NCI-H774 (cell line): ENCODE data around the gene MMS22L.

Experiments
- DNase-seq: peaks from one replicate; lab custom pipeline; 2025; lab: John Stamatoyannopoulos, UW

Gene MMS22L, protein sequence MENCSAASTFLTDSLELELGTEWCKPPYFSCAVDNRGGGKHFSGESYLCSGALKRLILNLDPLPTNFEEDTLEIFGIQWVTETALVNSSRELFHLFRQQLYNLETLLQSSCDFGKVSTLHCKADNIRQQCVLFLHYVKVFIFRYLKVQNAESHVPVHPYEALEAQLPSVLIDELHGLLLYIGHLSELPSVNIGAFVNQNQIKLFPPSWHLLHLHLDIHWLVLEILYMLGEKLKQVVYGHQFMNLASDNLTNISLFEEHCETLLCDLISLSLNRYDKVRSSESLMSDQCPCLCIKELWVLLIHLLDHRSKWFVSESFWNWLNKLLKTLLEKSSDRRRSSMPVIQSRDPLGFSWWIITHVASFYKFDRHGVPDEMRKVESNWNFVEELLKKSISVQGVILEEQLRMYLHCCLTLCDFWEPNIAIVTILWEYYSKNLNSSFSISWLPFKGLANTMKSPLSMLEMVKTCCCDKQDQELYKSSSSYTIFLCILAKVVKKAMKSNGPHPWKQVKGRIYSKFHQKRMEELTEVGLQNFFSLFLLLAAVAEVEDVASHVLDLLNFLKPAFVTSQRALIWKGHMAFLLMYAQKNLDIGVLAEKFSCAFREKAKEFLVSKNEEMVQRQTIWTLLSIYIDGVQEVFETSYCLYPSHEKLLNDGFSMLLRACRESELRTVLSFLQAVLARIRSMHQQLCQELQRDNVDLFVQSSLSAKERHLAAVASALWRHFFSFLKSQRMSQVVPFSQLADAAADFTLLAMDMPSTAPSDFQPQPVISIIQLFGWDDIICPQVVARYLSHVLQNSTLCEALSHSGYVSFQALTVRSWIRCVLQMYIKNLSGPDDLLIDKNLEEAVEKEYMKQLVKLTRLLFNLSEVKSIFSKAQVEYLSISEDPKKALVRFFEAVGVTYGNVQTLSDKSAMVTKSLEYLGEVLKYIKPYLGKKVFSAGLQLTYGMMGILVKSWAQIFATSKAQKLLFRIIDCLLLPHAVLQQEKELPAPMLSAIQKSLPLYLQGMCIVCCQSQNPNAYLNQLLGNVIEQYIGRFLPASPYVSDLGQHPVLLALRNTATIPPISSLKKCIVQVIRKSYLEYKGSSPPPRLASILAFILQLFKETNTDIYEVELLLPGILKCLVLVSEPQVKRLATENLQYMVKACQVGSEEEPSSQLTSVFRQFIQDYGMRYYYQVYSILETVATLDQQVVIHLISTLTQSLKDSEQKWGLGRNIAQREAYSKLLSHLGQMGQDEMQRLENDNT

DNA sequence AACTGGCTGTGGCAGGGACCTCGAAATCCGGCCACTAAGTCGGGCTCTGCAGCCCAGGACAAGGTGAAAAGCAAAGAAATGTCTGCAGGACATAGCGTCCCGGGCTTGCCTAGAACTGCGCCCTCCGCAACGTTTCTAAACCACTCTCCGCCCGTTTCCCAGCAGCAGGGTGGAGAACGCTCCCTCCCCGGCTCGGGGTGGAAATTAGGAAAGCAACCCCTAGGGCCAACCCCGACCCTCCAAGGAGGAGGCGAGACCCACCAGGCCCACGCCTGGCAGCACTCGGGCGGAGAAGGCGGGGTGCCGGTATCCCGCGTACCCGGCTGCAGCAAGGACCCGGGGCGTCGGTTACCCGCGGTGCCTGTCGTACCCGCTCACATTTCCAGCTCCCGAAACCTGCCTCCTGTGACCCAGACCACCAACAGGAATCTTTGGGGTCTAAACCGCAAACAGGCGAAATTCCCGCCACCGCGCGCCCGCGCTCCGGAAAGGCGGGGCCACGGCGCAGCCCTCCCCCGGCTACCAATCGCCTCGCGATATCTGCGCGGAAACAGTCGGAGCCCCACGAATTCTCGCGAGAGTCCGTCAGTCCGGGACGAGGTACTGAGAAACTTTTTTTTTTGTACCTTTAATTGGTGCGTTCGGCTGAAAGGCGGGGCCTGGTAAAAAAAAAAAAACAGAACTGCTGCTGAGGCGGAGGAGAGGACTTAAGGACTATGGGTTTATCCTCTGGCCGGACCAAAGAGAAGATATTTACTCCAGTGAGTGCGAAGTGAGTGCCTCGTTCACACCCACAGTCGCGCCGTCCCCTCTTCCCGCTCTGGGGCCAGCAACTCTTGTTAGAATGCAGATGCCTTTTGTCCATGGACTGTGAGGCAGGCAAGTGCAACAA, at the start of gene MMS22L:
Gene MMS22L, minus strand, starts transcription at position 491 of the 892 bp plus-strand sequence. CDS start 739 bp downstream, outside the sequence.
- peak; percentile 97 for DNase-seq

DNA sequence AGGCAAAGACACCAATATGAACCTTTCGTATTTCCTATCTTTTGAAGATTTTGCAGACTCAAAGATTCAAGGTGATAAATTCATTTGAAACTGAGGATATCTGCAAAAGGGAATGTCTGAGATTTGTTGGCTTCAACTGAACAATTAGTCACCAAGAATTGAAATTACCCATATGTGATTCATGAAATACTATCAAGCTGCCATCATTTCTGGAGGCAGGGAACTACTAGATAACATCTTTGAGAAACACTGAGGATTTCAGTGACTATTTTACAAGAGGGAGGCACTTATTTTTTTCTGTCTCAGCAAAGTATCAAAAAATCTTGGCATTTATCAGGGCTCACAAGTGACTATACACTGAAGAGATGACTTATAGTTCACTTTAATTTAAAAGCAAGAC, 39.8 kb upstream of the MMS22L start:
- DNase-seq: no peak

DNA sequence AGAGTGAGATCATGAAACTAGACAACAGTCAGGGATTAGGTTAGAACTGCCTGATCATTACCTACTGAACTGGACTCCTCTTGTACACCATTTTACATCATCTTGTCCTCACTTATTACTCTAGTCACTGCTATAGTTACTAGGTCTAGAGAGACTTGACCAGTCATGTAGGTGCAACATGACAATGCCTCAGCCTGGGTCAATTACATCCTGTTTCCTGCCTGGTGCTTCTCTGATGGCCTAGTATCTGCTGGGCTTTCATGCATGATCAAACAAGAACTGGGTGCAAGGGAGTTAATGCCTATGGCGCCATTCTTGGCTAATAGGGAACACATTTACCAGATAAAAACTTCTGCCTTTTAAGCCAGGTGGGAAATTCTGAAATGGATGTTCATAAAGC, 39.2 kb upstream of the MMS22L start:
- no peak for DNase-seq

DNA sequence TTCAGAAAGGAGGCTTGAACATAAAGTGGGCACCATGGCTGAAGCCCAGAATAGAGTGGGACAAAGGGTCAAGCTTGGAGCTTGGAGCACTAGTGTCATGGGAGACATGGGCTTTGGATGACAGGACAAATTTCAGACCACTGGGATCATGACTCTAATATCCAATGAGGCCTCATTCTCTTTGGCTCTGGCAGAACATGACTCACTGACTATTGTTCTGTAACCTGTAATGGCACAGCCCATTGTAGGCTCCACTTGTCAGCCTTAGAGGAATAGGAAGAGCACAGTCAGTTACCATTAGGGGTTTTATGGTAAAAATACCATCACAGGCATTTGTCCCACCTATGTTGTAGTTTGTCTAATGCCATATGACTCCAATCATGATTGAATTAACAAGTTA, 34.0 kb upstream of the MMS22L start:
- DNase-seq: no peak

DNA sequence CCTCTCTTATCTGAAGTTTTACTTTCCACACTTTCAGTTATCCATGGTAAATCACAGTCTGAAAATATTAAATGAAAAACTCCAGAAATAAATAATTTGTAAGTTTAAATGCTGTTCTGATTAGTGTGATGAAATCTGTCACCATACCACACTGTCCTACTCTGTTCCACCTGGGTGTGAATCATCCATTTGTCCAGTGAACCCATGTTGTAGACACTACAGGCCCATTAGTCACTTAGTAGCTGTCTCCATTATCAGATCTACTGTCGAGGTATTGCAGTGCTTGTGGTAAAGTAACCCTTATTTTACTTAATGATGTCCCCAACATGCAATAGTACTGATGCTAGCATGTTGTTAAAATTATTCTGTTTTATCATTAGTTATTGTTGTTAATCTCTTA, 29.2 kb upstream of the MMS22L start:
- DNase-seq: no peak

DNA sequence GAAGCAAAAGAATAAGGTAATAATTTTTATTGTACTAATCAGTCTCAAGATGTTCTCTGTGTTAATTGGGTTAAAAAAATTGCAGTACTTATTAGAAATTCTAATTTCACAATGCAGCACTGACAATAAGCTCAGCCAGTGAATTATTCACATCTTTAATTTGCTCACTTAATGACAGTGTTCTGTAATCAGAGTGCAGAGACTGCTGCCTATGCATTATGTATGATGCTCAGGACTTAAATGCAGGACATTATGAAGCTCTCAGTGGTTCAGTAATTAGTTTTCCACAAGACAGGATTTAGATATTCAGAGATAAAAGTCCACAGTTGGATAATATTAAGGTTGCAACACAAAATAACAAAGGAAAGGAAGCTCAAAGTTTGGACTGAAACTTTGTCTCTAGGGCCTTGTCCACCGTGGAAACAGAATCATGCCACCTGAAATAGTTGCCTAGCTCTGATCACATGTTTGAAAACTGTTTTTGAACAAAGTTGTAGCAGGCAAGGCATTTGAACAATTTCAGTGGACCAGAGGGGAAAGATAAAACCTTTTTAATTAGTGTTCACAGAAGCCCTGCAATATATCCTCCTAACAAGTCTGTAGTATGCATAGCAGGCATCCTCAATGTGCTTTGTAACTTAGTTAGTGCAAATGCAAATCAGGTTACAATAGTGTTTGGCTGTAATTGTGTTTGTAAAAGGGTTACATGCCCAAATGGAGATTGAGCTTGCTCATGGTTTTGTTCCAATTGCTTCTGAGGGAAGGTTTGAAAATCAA, 23.7 kb upstream of the MMS22L start:
- no peak for DNase-seq

DNA sequence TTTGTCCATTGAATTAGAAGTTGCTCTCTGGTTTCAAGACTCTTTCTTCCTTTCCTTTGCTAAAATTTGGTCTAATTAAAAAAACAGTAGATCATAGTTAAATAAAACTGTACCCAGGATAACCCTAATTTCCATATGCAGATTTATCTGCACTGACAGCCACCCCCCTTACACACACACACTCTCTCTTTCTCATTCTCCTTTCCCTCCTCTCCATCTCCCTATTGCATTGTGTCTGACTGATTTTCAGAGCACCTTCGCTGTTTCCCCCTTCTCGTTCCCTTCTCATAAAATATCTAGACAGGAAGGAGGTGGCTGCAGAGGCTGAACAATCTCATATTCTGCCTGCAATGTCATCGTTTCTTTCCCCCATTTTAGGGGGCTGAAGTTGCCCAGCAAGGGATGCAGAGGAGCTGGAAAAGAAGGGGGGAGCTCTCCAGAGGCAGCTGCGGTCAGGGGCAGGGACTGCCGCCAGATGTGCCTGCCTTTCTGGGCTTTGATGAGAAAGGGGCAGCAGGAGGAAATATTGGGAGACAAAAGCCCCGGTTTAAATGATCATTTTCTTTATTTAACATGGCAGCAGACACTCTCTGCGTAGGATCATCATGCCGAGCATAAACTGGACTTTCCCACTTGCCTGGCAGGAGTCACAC, 22.5 kb upstream of the MMS22L start:
- DNase-seq: no peak

DNA sequence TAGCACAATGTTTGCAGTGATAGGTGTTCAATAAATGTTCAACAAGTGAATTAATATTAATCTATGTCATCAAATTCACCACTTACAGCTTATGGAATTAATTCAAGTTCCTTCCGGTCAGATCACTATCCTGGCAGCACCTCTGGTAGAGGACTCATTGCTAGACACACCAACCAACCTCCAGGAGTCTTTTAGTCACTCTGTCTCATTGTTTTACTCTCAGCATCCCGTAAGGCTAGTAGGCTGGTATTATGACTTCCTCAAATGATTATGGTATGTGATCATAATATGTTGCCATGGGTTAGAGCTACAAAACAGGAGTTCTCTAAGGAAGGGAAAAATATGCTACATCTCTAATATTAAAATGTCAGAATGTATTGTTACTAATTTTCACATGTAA, 21.7 kb upstream of the MMS22L start:
- DNase-seq: no peak

DNA sequence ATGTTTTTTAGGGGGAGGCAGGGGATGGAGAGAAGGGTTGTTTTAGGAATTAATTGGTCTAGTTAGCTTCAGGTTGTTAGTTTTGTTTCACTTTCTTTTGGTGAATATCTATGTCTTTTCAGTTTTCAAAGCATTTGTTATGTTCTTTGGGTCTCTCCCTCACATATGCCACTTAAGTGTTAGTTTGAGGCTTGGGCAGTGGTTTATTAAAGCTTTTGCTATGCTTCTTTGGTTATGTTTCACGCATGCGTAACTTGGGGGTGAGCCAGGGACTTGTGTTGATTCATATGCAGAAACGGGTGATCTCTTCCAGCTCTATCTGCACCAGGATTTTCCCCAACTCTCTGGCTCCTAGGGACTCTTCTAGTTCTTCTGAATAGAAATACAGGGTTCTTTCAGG, 11.4 kb upstream of the MMS22L start:
- no peak for DNase-seq

DNA sequence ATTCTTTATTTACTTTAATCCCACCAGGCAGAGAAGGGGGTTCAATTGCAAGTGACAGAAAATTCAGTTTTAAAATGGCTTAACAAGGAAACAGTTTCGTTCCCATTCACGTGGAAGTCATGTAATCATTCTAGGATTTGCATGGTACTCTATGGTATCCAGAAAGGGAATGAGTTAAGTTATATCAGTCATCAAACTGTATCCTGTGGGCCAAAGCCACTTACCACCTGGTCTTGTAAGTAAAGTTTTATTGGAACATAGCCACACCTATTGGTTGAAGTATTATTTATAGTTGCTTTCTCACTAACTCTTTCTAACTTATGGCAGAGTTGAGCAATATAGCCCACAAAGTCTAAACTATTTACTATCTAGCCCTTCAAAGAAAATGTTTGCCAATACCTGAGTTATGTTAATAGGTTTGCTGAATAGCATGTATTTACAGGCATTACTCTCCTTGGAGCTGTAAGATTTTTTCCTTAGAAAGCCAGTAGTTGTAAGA, 10.2 kb upstream of the MMS22L start:
- no peak for DNase-seq

DNA sequence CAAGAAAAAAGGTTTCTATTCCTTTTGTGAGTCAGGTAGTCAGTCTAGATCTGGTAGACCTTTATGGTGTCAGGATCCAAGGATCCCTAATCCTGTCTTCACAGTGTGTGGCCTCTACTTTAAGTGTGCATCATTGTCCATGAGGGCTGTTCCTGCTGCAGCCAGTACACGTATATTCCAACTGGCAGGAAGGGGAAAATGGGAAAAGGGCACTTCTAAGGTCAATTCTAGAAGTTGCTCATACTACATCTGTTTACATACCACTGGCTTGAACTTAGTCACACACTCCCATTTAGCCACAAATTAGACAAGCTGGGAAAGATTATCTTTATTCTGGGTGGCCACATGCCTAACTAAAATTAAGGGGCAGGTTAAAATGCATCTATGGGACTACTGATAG, 9.7 kb upstream of the MMS22L start:
- no peak for DNase-seq

DNA sequence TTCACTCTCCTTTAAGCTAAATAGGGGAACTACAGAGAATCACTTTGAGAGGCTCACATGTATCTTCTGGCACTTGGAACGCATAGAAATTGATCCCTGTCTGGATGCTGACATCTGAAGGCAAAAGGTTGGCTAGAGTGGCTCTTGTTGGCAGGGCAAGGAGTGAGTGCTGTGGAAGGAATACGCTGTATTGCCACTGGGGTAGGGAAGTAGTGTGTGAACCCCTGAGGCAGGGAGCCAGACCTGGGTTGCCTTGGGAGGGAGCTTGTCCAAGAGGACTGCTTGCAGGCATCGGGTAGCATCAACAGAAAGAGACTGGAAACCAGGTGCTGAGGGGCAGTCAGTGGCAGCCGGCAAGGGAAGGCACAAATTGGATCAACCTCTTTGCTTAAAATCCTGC, 8.9 kb upstream of the MMS22L start:
- DNase-seq: no peak

DNA sequence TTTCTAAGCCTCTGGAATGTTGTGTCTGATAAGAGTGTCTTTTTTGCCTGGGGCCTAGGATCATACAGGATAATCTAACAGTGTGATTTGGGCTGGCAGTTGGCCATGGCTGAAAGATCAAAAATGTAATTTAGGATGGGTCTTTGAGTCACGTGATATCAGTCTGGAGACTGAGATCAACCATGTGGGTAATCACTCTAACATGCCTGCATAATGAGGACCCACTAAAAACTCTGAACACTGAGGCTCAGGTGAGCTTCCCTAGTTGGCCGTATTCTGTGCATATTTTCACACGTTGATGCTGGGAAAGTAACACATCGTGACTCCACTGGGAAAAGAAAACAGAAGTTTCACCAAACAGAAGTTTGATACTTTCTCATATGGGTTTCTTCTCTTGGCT, 6.3 kb upstream of the MMS22L start:
- DNase-seq: no peak

DNA sequence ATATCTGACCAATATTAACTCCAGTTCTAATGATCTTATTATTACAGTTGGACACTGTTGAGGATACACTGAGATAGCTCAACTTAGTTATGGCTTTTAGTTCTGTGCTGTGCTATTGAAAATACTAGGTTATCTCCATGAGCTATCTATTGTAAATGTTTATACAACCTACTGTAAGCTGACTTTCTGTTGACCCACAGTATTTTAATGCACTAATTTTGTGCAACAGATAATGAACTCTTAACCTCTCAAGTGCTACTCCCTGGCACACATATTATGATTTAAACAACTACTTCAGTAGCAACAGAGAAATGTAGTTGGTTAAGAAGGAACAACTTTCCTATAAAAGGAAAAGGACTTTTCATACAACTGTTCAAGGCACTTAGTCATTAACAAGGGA, 5.2 kb upstream of the MMS22L start:
- peak; percentile 28 for DNase-seq

DNA sequence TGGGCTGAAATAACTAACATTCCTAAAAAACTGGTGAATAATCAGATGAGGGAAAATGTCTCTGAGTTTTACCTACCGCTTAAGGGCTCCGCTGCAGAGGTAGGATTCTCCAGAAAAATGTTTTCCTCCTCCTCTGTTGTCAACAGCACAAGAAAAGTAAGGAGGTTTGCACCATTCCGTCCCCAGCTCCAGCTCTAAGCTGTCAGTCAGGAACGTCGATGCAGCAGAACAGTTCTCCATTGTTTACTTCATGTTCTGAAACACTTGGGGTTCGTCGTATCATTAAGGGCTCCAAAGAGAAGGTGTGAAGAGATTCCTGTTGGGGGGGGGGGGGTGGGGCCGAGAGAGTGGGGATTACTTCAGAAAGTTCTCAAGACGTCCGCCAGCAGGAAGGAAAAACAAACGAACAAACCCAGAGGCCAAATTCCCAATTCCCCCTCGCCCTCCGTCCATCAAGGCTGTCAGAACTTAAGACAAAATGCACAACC, 734 bp downstream of the MMS22L start:
- DNase-seq: peak; percentile 2

DNA sequence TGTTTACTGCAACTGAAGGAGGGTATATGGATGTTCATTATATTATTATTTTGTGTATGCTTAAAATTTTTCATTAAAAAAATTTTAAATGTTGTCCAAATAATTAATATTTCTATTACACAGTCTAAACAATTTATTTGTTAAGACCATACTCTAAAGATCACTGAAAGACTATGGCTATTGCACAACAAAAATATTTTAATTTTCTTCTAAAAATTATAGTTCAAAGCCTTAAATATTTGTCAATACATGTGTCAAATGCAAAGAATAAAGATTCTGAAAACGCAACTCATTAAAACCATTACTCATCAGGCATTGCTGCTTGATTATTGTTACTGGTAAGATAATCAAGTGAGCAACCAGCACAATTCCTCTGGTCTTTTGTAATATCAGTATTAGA, 2.2 kb downstream of the MMS22L start:
- no peak for DNase-seq

DNA sequence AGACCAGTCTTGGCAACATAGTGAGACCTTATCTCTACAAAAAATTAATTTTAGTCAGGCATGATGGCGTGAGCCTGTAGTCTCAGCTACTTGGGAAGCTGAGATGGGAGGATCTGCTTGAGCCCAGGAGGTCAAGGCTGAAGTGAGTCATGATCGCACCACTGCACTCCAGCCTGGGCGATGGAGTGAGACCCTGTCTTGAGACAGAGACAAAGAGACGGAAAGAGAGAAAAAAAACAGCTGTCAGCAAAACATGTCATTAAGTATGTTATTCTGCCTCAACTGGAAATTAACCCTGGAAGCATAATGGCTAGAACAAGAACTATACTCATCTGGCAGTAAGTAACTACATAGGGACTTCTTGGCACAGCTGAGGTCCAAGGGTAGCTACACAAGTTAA, 7.2 kb downstream of the MMS22L start:
- DNase-seq: no peak

DNA sequence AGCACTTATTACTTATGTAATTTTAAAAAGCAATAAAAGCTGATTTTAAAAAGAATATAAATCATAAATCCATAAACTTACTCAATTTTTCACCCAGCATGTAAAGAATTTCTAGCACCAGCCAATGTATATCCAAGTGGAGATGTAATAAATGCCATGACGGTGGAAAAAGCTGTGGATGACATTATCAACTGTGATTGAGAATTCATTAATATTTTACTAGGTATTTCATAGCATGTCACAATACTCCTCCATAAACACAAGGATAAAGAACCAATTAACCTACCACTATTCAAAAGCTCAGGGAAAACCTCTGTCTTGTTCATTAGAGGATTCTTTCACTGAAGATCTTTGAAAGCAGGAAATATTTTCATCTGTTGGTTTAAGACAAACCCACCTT, 13.2 kb downstream of the MMS22L start:
- DNase-seq: no peak

DNA sequence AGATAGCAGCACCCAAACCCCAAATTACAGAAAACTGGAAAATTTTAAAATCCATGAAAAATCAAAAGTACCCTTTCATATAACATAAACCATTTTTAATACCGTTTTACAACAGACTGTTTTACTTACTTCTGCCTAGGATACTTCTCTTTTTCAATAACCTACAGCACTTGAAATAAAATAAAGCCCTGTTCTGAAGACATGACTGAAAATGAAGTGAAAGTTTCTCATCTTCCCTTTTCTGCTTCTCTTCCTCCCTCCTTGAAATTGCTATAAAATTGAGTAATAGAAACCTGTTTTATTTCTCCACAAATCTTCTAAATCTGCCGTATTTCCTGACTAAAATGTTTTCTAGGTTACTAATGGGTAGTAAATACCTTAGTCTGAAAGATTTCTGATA, 20.3 kb downstream of the MMS22L start:
- DNase-seq: no peak

DNA sequence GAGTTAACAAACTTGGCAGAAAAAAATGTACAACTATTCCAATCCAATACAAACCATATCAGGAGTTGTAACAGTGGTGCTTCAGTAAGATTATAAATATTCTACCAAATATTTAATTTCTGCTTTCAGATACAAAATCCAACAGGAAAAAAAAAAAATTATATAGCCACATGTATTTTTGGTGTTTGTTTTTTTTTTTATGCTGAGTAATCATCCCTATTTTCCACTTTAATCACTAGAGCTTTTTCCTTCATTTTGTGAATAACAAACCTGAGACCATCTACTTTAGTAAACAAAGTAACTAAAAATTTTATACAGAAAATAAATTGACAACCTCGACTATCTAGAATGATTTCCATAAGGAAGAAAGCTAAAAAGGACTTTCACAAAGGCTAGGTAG, 36.2 kb downstream of the MMS22L start:
- DNase-seq: no peak
